Fibroblast of lung (primary cell): Measurements from ENCODE around the gene ELP4. TPM values are rescaled to one million over a fixed set of nuclear protein-coding genes. Genes with fewer than 3 reads are reported as not detected.
"Not testable (repeated sequence)": the region's sequence is repeated elsewhere in the genome, so short reads cannot be mapped to it uniquely, and the experiment has no call there.

Source experiments
- DNase-seq, 2 donors: peaks; one replicate each; pipeline versions ENCODE4 v3.0.0 to v3.0.0-alpha.2; 2010; ENCODE audit warnings: low read depth in 2 of 2
- H2AFZ ChIP-seq: 2 replicates; pipeline ENCODE4 v1.5.1; 2012; ENCODE audit warnings: low read length, control low read depth, inconsistent platforms
- H3K27ac ChIP-seq: 2 replicates; pipeline ENCODE4 v1.5.1; 2011; ENCODE audit warnings: low read length, control low read depth; ENCODE audit not compliant: insufficient read depth
- H3K27me3 ChIP-seq: 2 replicates; pipeline ENCODE4 v1.5.1; 2011; ENCODE audit warnings: mild to moderate bottlenecking, low read length; ENCODE audit not compliant: control insufficient read depth, insufficient read depth
- H3K36me3 ChIP-seq: 2 replicates; pipeline ENCODE4 v1.5.1; 2011; ENCODE audit warnings: low read length; ENCODE audit not compliant: control insufficient read depth, insufficient read depth
- H3K4me1 ChIP-seq: 2 replicates; pipeline ENCODE4 v1.5.1; 2011; ENCODE audit warnings: low read length; ENCODE audit not compliant: control insufficient read depth, insufficient read depth; ENCODE audit errors: extremely low read depth
- H3K4me2 ChIP-seq: 2 replicates; pipeline ENCODE4 v1.5.1; 2011; ENCODE audit warnings: low read length, control low read depth; ENCODE audit not compliant: insufficient read depth; ENCODE audit errors: extremely low read depth
- H3K4me3 ChIP-seq, 4 experiments: fragments of 200-600 bp in 1 of 4; sonication (generic) in 1 of 4; replicated peaks in 1 of 4; 2 replicates each; pipeline ENCODE4 v1.5.1; 2011 to 2016; ENCODE audit warnings: low read length in 4 of 4, low read depth in 3 of 4, mild to moderate bottlenecking in 3 of 4, control low read depth in 2 of 4, inconsistent platforms in 1 of 4, mixed read lengths in 1 of 4; ENCODE audit not compliant: insufficient read depth in 1 of 4; ENCODE audit errors: control extremely low read depth in 1 of 4
- H3K79me2 ChIP-seq: 2 replicates; pipeline ENCODE4 v1.5.1; 2012; ENCODE audit warnings: mild to moderate bottlenecking, low read length, inconsistent platforms; ENCODE audit not compliant: control insufficient read depth, insufficient read depth
- H3K9ac ChIP-seq: 2 replicates; pipeline ENCODE4 v1.5.1; 2011; ENCODE audit warnings: mild to moderate bottlenecking, low read length, control low read depth; ENCODE audit not compliant: insufficient read depth
- H3K9me3 ChIP-seq: 2 replicates; pipeline ENCODE4 v1.5.1; 2012; ENCODE audit warnings: low read depth, low read length; ENCODE audit not compliant: control insufficient read depth, insufficient read depth
- H4K20me1 ChIP-seq: 2 replicates; pipeline ENCODE4 v1.5.1; 2011; ENCODE audit warnings: low read length; ENCODE audit not compliant: control insufficient read depth, insufficient read depth; ENCODE audit errors: extremely low read depth
- CTCF ChIP-seq, 2 donors: IDR thresholded peaks in 1 of 2; conservative IDR thresholded peaks in 1 of 2; 1 replicate in 1 of 2; 2 replicates in 1 of 2; pipeline ENCODE4 v1.5.1; 2011 to 2012; ENCODE audit warnings: low read length in 2 of 2, control low read depth in 1 of 2, inconsistent platforms in 1 of 2, low read depth in 1 of 2, mild to moderate bottlenecking in 1 of 2
- EZH2 ChIP-seq: IDR thresholded peaks from 2 replicates; pipeline ENCODE4 v1.5.1; 2012; ENCODE audit warnings: low read length, control low read depth, mild to moderate bottlenecking; ENCODE audit errors: missing control alignments
- polyA plus RNA-seq, 2 donors: library from polyadenylated mRNA; depleted of rRNA in 1 of 2; stranded (reverse) in 1 of 2; unstranded in 1 of 2; fragments of >200 nt; gene quantifications; 2 replicates each; pipeline ENCODE4 v1.2.1, GENCODE V29; 2011 to 2012; ENCODE audit warnings: missing spikeins in 1 of 2
- total RNA-seq: library from RNA; depleted of rRNA; stranded (reverse); fragments of >200 nt; gene quantifications from 2 replicates; pipeline ENCODE4 v1.2.1, GENCODE V29; 2014

ELP4 gene
- total and polyA plus RNA-seq, 2 donors (not counting 1 experiment from before 2014, with no cell fraction given) = 11.7 to 13.1 TPM

DNA sequence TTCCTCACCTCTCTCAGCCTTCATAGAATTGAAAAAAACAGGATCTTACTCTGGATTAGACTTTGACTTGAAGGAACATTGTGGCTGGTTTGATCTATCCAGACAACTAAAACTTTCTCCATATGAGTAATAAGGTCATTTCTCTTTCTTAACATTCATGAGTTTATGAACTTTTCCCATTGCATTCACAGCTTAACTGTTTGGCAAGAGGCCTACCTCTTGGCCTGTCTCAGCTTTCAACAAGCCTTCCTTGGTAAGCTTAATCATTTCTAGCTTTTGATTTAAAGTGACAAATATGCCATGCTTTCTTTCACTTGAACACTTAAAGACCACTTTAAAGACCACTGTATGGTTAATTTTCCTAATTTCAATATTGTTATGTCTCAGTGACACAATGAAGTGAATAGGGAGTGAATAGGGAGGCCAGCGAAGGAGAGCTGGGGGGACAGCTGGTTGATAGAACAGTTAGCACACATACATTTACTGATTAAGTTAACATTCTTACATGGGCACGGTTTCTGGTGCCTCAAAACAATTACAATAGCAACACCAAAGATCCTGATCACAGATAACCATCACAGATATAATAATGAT, 17.1 kb upstream of the ELP4 start:
- peak; percentile 58 to 79 for DNase-seq
- Histone ChIP-seq H3K79me2 (no peaks in the 10 kb centered on the region), H4K20me1 (no peaks in the 10 kb centered on the region), H3K4me2 (no peak overlapping the region), H2AFZ (no peak overlapping the region), H3K9ac (no peak overlapping the region), H3K4me1 (no peaks in the 10 kb centered on the region), H3K27me3 (no peaks in the 10 kb centered on the region), H3K9me3 (no peaks in the 10 kb centered on the region), H3K4me3 (no peak overlapping the region), H3K36me3 (no peaks in the 10 kb centered on the region), H3K27ac (no peak overlapping the region)
- no peak for TF ChIP-seq EZH2
- TF ChIP-seq CTCF (conservative IDR thresholded peaks at IDR 0.05 in 1 of 2, IDR thresholded peaks at IDR 0.05 in 1 of 2; ENCODE audit: low read depth in 1 of 2, low read length in 2 of 2) = no peak

- Histone ChIP-seq H3K4me3 (no peak overlapping the region), H3K79me2 (no peaks in the 10 kb centered on the region), H3K27ac (no peak overlapping the region), H3K4me2 (no peak overlapping the region), H3K9me3 (no peaks in the 10 kb centered on the region), H2AFZ (no peak overlapping the region), H3K4me1 (no peaks in the 10 kb centered on the region), H3K9ac (no peak overlapping the region), H4K20me1 (no peaks in the 10 kb centered on the region), H3K36me3 (no peaks in the 10 kb centered on the region), H3K27me3 (no peaks in the 10 kb centered on the region)
- no peak for TF ChIP-seq EZH2
- TF ChIP-seq CTCF (conservative IDR thresholded peaks at IDR 0.05 in 1 of 2, IDR thresholded peaks at IDR 0.05 in 1 of 2; ENCODE audit: low read depth in 1 of 2, low read length in 2 of 2) = no peak
- no peak for DNase-seq
Observed at GRCh38 chr11:31493235-31493634, 16.3 kb upstream of the ELP4 start.

DNA sequence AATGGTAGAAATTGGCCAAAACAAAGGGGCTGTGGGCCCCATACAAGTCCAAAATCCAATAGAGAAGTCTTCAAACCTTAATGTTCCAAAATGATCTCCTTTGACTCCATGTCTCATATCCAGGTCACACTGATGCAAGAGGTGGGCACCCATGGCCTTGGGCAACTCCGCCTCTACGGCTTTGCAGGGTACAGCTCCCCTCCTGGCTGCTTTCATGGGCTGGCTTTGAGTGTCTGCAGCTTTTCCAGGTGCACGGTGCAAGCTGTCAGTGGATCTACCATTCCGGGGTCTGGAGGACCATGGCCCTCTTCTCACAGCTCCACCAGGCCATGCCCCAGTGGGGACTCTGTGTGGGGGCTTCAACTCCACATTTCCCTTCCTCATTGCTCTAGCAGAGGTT, 15.8 kb upstream of the ELP4 start:
- not testable (repeated sequence) for H3K9me3 ChIP-seq, H4K20me1 ChIP-seq, H3K4me3 ChIP-seq, H3K27me3 ChIP-seq, H3K36me3 ChIP-seq, H2AFZ ChIP-seq, H3K27ac ChIP-seq, H3K79me2 ChIP-seq, H3K4me1 ChIP-seq, DNase-seq, H3K9ac ChIP-seq, H3K4me2 ChIP-seq
